ENCODE results near the gene NDUFAF5.

DNA sequence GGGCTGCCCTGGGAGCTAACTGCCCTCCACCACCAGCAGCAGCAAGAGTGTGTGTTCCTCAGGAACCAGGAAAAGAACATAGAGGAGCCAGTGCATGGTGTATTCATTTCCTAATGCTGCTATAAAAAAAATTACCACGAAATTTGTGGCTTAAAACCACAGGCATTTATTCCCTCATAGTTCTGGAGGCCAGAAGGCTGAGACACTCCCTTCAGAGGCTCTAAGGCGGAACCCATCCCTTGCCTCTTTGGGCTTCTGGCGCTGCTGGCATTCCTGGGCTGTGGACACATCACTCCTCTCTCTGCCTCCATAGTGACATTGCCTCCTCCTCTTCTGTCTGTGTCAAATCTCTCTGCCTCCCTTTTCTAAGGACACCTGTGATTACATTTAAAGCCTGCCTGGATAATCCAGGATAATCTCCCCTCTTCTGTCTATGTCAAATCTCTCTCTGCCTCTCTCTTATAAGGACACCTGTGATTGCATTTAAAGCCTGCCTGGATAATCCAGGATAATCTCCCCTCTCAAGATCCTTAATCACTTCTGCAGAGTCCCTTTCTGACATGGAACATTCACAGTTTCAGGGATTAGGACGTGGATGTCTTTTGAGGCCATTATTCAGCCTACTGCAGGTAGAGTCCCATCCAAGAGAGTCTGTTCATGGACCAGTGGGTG, 54.7 kb downstream of the NDUFAF5 start:
- TF ChIP-seq YY1 (IDR thresholded peaks at IDR 0.05; ENCODE audit: insufficient read depth, insufficient read length) (no peak), SUZ12 (IDR thresholded peaks at IDR 0.05; ENCODE audit: extremely low read depth, insufficient read depth, insufficient read length) (no peak)
